Lung (tissue), 12 donors: Measurements from ENCODE around the gene HOMEZ. TPM values are rescaled to one million over a fixed set of nuclear protein-coding genes. Genes with fewer than 3 reads are reported as not detected.
A peak's percentile ranks its signal among the peaks of the same experiment; 100 is the strongest.

Experiments
- ATAC-seq: fragments of 200-7000 bp; cut with Tn5 transposase; one replicate; pipeline ENCODE4 v1.9.1; 2020; ENCODE audit warnings: moderate number of reproducible peaks; ENCODE audit not compliant: insufficient read depth, low FRiP score
- DNase-seq, 3 donors: peaks; one replicate each; pipeline ENCODE4 v3.0.0-alpha.2; 2013 to 2017
- H3K27ac ChIP-seq, 2 donors: one replicate each; pipeline ENCODE4 v1.5.1; 2013; ENCODE audit warnings: mild to moderate bottlenecking in 2 of 2, moderate library complexity in 2 of 2, control low read depth in 1 of 2, inconsistent platforms in 1 of 2, low read depth in 1 of 2, low read length in 1 of 2
- H3K27me3 ChIP-seq, 3 donors: one replicate each; pipeline ENCODE4 v1.5.1; 2013; ENCODE audit warnings: low read length in 2 of 3; ENCODE audit not compliant: control insufficient read depth in 3 of 3, insufficient read depth in 3 of 3
- H3K36me3 ChIP-seq, 4 donors: one replicate each; pipeline ENCODE4 v1.5.1; 2013; ENCODE audit warnings: low read length in 4 of 4, mild to moderate bottlenecking in 1 of 4, moderate library complexity in 1 of 4; ENCODE audit not compliant: control insufficient read depth in 4 of 4, insufficient read depth in 4 of 4
- H3K4me1 ChIP-seq, 5 donors: one replicate each; pipeline ENCODE4 v1.5.1; 2013; ENCODE audit warnings: low read length in 5 of 5, mild to moderate bottlenecking in 2 of 5, moderate library complexity in 1 of 5; ENCODE audit not compliant: control insufficient read depth in 5 of 5, insufficient read depth in 5 of 5
- H3K4me3 ChIP-seq: one replicate; pipeline ENCODE4 v1.5.1; 2013; ENCODE audit warnings: mild to moderate bottlenecking, control low read depth, moderate library complexity
- H3K9ac ChIP-seq, 2 donors: one replicate each; pipeline ENCODE4 v1.5.1; 2013; ENCODE audit warnings: low read length in 2 of 2, control low read depth in 1 of 2; ENCODE audit not compliant: insufficient read depth in 1 of 2
- H3K9me3 ChIP-seq, 4 donors: one replicate each; pipeline ENCODE4 v1.5.1; 2013; ENCODE audit warnings: low read length in 3 of 4, mild to moderate bottlenecking in 1 of 4, moderate library complexity in 1 of 4; ENCODE audit not compliant: control insufficient read depth in 4 of 4, insufficient read depth in 3 of 4
- CTCF ChIP-seq: IDR thresholded peaks from 2 replicates; pipeline ENCODE4 v1.5.1; 2012; ENCODE audit warnings: mild to moderate bottlenecking; ENCODE audit errors: control extremely low read depth, extremely low read depth
- WGBS, 2 donors: extraction: QIAGEN DNeasy Blood & Tissue Kit; methylation state at CpG; one replicate each; pipeline ENCODE4 v1.1.7; 2013; 5-methylcytosine and 5-hydroxymethylcytosine counted together
- polyA plus RNA-seq, 2 donors: library from polyadenylated mRNA; stranded (reverse); fragments of 200-250 nt; gene quantifications; one replicate each; pipeline ENCODE4 v1.2.1, GENCODE V29; 2013
- total RNA-seq, 2 donors: library from RNA; depleted of rRNA in 1 of 2; stranded (reverse); fragments of >200 nt in 1 of 2; gene quantifications; one replicate each; pipeline ENCODE4 v1.2.1, GENCODE V29; 2014 to 2021
- donor health status: control.
- donor health status: control.
- donor health status: Bipolar disorder and iron deficiency.
- donor health status: healthy.
- donor health status: DM: yes; HTN: yes; CAD: no.

Gene HOMEZ
- total and polyA plus RNA-seq, 4 donors: 6.1 to 13.4 (median 8.4) TPM

GRCh38 chr14:23323838-23324454, 38.0 kb upstream of the HOMEZ start:
- Histone ChIP-seq H3K9ac (no peak overlapping the region), H3K4me3 (no peak overlapping the region), H3K27ac (no peak overlapping the region), H3K36me3 (peaks cover 14 to 30% (median 21%) of the 10 kb centered on the region in 4 donors), H3K9me3 (no peaks in the 10 kb centered on the region), H3K27me3 (no peaks in the 10 kb centered on the region), H3K4me1 (peaks cover 0 to 15% (median 5%) of the 10 kb centered on the region in 5 donors)
- TF ChIP-seq CTCF: no peak
- WGBS, 2 donors: 77 to 87% methylated on average over 18 of the region's 18 CpGs
- DNase-seq (no peak), ATAC-seq (no peak)

GRCh38 chr14:23322568-23323517, 36.9 kb upstream of the HOMEZ start:
- TF ChIP-seq CTCF: no peak
- peak overlapping the region; percentile 70 for H3K4me3 ChIP-seq
- peak overlapping the region; percentile 74 to 99 for H3K9ac ChIP-seq
- peak overlapping the region in 1 of 2 donors; percentile 24 for H3K27ac ChIP-seq
- WGBS, 2 donors: 55 to 60% methylated on average over 10 of the region's 10 CpGs
- H3K4me1 ChIP-seq: peaks cover 0 to 15% (median 5%) of the 10 kb centered on the region in 5 donors
- ATAC-seq (no peak), DNase-seq (no peak)
- peaks cover 14 to 30% (median 21%) of the 10 kb centered on the region in 4 donors for H3K36me3 ChIP-seq
- no peaks in the 10 kb centered on the region for H3K27me3 ChIP-seq
- H3K9me3 ChIP-seq: no peaks in the 10 kb centered on the region

GRCh38 chr14:23321572-23322547, 35.9 kb upstream of the HOMEZ start:
- Histone ChIP-seq H3K27me3 (no peaks in the 10 kb centered on the region), H3K36me3 (peaks cover 14 to 30% (median 21%) of the 10 kb centered on the region in 4 donors), H3K27ac (peak overlapping the region; percentile 94 to 97), H3K9ac (peak overlapping the region; percentile 74 to 99), H3K4me1 (peaks cover 0 to 15% (median 5%) of the 10 kb centered on the region in 5 donors), H3K4me3 (peak overlapping the region; percentile 70), H3K9me3 (no peaks in the 10 kb centered on the region)
- 1% methylated on average over 50 to 64 of the region's 64 CpGs for WGBS, 2 donors
- ATAC-seq (peak; percentile 10), DNase-seq (peak; percentile 32 to 60 (median 58))
- TF ChIP-seq CTCF: no peak
